ENCODE results near the gene COX19.

Gene COX19

GRCh38 chr7:984361-985126 lies 9.2 kb upstream of the COX19 start:
- Histone ChIP-seq H3K9me3 (ENCODE audit: low read length) (no peaks in the 10 kb centered on the region), H3K4me1 (ENCODE audit: insufficient read depth, low read length) (peaks cover 13% of the 10 kb centered on the region), H3K36me3 (ENCODE audit: insufficient read depth, low read length) (no peaks in the 10 kb centered on the region), H2AFZ (ENCODE audit: low read depth, low read length) (no peak overlapping the region), H3K27me3 (ENCODE audit: insufficient read depth, low read length) (no peaks in the 10 kb centered on the region), H3K4me3 (ENCODE audit: low read length) (no peak overlapping the region)

GRCh38 chr7:983616-984071 lies 8.3 kb upstream of the COX19 start:
- no peaks in the 10 kb centered on the region for H3K9me3 ChIP-seq (ENCODE audit: low read length)
- H3K36me3 ChIP-seq (ENCODE audit: insufficient read depth, low read length) = no peaks in the 10 kb centered on the region
- H3K4me1 ChIP-seq (ENCODE audit: insufficient read depth, low read length) = peaks cover 13% of the 10 kb centered on the region
- no peak overlapping the region for H2AFZ ChIP-seq (ENCODE audit: low read depth, low read length)
- no peak overlapping the region for H3K4me3 ChIP-seq (ENCODE audit: low read length)
- H3K27me3 ChIP-seq (ENCODE audit: insufficient read depth, low read length) = no peaks in the 10 kb centered on the region

- Histone ChIP-seq H3K4me3 (ENCODE audit: low read length) (no peak within 1 kb of the TSS), H3K27me3 (ENCODE audit: insufficient read depth, low read length) (no peaks in the 10 kb centered on the region), H3K4me1 (ENCODE audit: insufficient read depth, low read length) (peaks cover 12% of the 10 kb centered on the region), H2AFZ (ENCODE audit: low read depth, low read length) (no peak within 1 kb of the TSS), H3K36me3 (ENCODE audit: insufficient read depth, low read length) (no peaks in the 10 kb centered on the region), H3K9me3 (ENCODE audit: low read length) (no peaks in the 10 kb centered on the region)
Measured at GRCh38 chr7:983004-983615, 7.8 kb upstream of the COX19 start, which contains the start of gene CYP2W1. Gene CYP2W1, plus strand, starts transcription at chr7:983181. Its CDS starts 31 bp downstream, at chr7:983212.

- no peak overlapping the region for H3K4me3 ChIP-seq (ENCODE audit: low read length)
- H3K36me3 ChIP-seq (ENCODE audit: insufficient read depth, low read length) = no peaks in the 10 kb centered on the region
- H3K27me3 ChIP-seq (ENCODE audit: insufficient read depth, low read length) = no peaks in the 10 kb centered on the region
- H3K9me3 ChIP-seq (ENCODE audit: low read length) = no peaks in the 10 kb centered on the region
- peaks cover 17% of the 10 kb centered on the region for H3K4me1 ChIP-seq (ENCODE audit: insufficient read depth, low read length)
- H2AFZ ChIP-seq (ENCODE audit: low read depth, low read length) = no peak overlapping the region
Measured at GRCh38 chr7:982511-983003, 7.2 kb upstream of the COX19 start.

GRCh38 chr7:981793-982510 lies 6.6 kb upstream of the COX19 start:
- H3K4me3 ChIP-seq (ENCODE audit: low read length) = no peak overlapping the region
- no peak overlapping the region for H2AFZ ChIP-seq (ENCODE audit: low read depth, low read length)
- H3K27me3 ChIP-seq (ENCODE audit: insufficient read depth, low read length) = no peaks in the 10 kb centered on the region
- no peaks in the 10 kb centered on the region for H3K9me3 ChIP-seq (ENCODE audit: low read length)
- H3K4me1 ChIP-seq (ENCODE audit: insufficient read depth, low read length) = peaks cover 23% of the 10 kb centered on the region
- H3K36me3 ChIP-seq (ENCODE audit: insufficient read depth, low read length) = no peaks in the 10 kb centered on the region

GRCh38 chr7:979886-980571 lies 4.7 kb upstream of the COX19 start:
- no peak overlapping the region for H2AFZ ChIP-seq (ENCODE audit: low read depth, low read length)
- H3K36me3 ChIP-seq (ENCODE audit: insufficient read depth, low read length) = no peaks in the 10 kb centered on the region
- no peaks in the 10 kb centered on the region for H3K27me3 ChIP-seq (ENCODE audit: insufficient read depth, low read length)
- no peaks in the 10 kb centered on the region for H3K9me3 ChIP-seq (ENCODE audit: low read length)
- H3K4me1 ChIP-seq (ENCODE audit: insufficient read depth, low read length) = peaks cover 25% of the 10 kb centered on the region
- H3K4me3 ChIP-seq (ENCODE audit: low read length) = no peak overlapping the region

- Histone ChIP-seq H3K9me3 (ENCODE audit: low read length) (no peaks in the 10 kb centered on the region), H3K27me3 (ENCODE audit: insufficient read depth, low read length) (no peaks in the 10 kb centered on the region), H3K4me1 (ENCODE audit: insufficient read depth, low read length) (peaks cover 28% of the 10 kb centered on the region), H2AFZ (ENCODE audit: low read depth, low read length) (no peak overlapping the region), H3K36me3 (ENCODE audit: insufficient read depth, low read length) (no peaks in the 10 kb centered on the region), H3K4me3 (ENCODE audit: low read length) (no peak overlapping the region)
Measured at GRCh38 chr7:979151-979550, 3.8 kb upstream of the COX19 start.

- H3K36me3 ChIP-seq (ENCODE audit: insufficient read depth, low read length) = no peaks in the 10 kb centered on the region
- H2AFZ ChIP-seq (ENCODE audit: low read depth, low read length) = no peak overlapping the region
- H3K9me3 ChIP-seq (ENCODE audit: low read length) = no peaks in the 10 kb centered on the region
- peaks cover 32% of the 10 kb centered on the region for H3K4me1 ChIP-seq (ENCODE audit: insufficient read depth, low read length)
- H3K27me3 ChIP-seq (ENCODE audit: insufficient read depth, low read length) = no peaks in the 10 kb centered on the region
- no peak overlapping the region for H3K4me3 ChIP-seq (ENCODE audit: low read length)
Measured at GRCh38 chr7:978416-979091, 3.2 kb upstream of the COX19 start.

GRCh38 chr7:978049-978346 lies 2.6 kb upstream of the COX19 start:
- Histone ChIP-seq H3K9me3 (ENCODE audit: low read length) (no peaks in the 10 kb centered on the region), H3K4me1 (ENCODE audit: insufficient read depth, low read length) (peaks cover 35% of the 10 kb centered on the region), H3K4me3 (ENCODE audit: low read length) (no peak overlapping the region), H3K27me3 (ENCODE audit: insufficient read depth, low read length) (no peaks in the 10 kb centered on the region), H3K36me3 (ENCODE audit: insufficient read depth, low read length) (peaks cover 3% of the 10 kb centered on the region), H2AFZ (ENCODE audit: low read depth, low read length) (peak overlapping the region; percentile 17)

- no peak overlapping the region for H3K4me3 ChIP-seq (ENCODE audit: low read length)
- H2AFZ ChIP-seq (ENCODE audit: low read depth, low read length) = peak overlapping the region; percentile 17
- H3K9me3 ChIP-seq (ENCODE audit: low read length) = no peaks in the 10 kb centered on the region
- H3K4me1 ChIP-seq (ENCODE audit: insufficient read depth, low read length) = peaks cover 35% of the 10 kb centered on the region
- H3K36me3 ChIP-seq (ENCODE audit: insufficient read depth, low read length) = peaks cover 8% of the 10 kb centered on the region
- H3K27me3 ChIP-seq (ENCODE audit: insufficient read depth, low read length) = no peaks in the 10 kb centered on the region
Measured at GRCh38 chr7:977326-978048, 2.1 kb upstream of the COX19 start.

- Histone ChIP-seq H3K4me3 (ENCODE audit: low read length) (no peak overlapping the region), H3K4me1 (ENCODE audit: insufficient read depth, low read length) (peaks cover 39% of the 10 kb centered on the region), H3K27me3 (ENCODE audit: insufficient read depth, low read length) (no peaks in the 10 kb centered on the region), H2AFZ (ENCODE audit: low read depth, low read length) (peak overlapping the region; percentile 17), H3K9me3 (ENCODE audit: low read length) (no peaks in the 10 kb centered on the region), H3K36me3 (ENCODE audit: insufficient read depth, low read length) (peaks cover 13% of the 10 kb centered on the region)
Measured at GRCh38 chr7:976901-977325, 1.6 kb upstream of the COX19 start.
